SW 1271 (cell line): ENCODE results near the gene NDE1.
"Not testable (repeated sequence)": the region's sequence is repeated elsewhere in the genome, so short reads cannot be mapped to it uniquely, and the experiment has no call there.

Experiments used
- DNase-seq, 2 experiments: peaks; one replicate each; lab custom pipeline; 2025; lab: John Stamatoyannopoulos, UW

Gene NDE1

DNA sequence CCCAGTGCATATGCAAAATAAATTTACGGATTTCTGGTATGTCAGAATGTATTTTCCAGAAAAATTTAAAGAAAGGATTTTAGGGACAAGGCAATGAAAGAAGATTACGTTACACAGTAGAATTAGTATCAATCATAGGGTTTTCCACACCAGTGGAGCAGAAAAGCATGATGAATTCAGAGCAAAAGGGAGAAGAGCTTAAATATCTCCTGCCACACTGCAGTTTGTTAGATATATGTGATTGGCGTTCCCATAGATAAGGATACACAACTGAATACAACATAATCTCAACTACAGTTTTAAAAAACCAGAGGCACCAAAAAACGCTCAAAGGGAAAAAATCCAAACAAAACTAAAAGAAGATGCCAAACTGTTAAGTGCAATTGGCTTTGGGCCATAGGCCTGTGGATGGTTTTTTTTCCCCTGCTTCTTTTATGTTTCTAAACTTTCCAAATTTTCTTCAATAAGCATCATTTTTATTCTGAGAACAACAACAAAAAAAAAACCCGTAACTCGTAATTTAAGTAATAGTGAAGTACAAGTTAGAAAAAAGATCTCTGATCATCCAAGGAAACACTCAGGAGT, 29.3 kb upstream of the NDE1 start:
- DNase-seq, result no peak

DNA sequence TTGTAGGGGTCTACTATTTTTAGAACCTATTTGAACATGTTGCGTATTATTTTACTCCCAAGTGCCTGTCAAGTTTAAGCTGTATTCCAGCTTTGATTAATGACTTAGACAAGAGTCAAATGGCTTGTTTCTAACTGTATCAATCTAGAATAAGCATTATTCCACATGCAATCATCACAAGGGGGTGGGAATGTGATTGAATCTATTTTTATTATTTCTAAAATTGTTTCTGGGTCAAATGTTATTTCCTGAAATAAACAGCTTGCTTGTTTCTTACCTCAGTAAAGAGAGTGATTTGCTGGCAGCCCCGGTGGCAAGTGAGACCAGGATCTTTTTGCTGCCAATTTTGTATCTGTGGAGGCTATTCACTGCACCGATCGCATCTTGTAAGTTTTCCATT, 28.6 kb upstream of the NDE1 start:
- DNase-seq, result no peak

DNA sequence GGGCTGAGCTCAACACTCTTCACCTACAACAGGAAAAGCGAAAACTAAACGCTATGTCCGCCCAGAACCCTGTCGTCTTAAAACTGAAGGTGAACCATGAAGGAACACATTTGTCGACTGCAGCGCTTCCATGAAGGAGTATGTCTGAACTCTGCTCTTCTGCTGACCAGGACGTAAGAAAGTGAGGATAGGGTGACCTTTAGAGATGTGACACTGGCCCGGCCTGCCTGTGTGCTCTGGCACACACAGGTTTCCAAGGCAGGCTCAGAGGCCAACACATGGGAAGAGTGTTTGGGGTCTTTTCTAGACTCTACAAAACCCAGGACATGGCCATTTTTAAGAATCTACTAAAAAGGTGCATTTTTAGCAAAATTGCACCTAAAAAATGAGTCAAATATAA, 28.2 kb upstream of the NDE1 start:
- no peak for DNase-seq

DNA sequence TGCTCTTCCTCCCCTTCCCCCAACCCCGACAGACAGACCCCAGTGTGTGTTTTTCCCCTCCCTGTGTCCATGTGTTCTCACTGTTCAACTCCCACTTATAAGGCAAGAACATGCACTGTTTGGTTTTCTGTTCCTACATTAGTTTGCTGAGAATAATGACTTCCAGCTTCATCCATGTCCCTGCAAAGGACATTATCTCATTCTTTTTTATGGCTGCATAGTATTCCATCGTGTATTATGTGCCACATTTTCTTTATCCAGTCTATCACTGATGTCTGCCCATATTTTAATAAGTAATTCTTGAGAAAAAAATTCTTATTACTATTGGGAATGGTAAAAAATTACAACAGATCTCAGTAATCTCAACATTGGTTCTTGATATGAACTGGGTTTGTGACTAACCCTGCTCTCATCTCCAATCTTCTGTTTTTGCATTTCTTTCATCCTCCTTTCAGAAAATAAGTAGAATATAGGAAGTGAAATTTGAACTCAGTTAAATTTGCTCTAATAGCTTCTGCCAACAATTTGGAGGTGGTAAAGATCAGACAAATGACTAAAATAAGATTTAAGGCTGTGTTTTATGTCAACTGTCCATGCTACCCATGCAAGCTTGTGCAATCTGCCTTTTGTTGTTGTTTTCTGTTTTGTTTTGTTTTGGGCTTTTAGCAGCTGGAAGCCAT, 18.2 kb upstream of the NDE1 start:
- DNase-seq, result no peak

DNA sequence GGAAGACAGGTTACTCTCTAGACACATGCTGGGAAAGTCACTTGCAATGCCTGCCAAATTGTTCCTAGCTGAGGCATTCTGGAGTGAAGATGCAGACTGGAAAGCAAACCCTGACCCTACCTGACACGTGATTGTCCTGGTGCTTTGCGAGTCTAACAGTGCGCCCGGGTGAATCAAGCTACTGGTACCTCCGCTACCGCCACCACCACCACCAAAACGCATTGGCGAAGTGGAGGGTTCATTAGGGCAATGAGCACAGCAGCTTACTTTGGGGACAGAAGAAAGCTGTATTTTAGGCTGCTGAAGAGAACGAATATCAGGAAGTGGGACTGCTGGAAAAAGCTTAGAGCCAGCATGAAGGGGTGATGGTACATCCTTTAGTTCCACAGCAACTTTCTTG, 14.1 kb upstream of the NDE1 start:
- no peak for DNase-seq

DNA sequence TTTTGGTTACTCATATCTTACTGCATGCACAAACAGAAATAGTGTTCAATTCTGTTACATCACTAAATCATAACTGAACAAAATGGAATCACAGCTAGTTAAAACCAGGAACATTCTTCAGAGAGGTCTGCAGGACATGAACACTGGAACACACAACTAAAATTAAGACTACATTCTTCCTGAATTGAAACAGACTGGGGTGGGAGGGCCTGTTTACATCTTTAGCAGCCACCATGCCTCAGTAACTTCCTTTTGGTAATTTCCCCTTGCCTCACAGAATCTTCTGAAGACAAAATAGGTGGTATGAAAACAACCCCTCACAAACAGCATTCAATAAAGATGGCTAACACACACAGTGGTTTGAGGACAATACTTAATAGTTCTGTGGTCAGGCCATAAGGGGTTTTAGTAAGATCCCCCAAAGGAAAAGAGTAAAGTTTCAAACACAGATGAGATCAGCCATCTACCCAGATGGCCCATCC, 13.6 kb upstream of the NDE1 start:
- no peak for DNase-seq

DNA sequence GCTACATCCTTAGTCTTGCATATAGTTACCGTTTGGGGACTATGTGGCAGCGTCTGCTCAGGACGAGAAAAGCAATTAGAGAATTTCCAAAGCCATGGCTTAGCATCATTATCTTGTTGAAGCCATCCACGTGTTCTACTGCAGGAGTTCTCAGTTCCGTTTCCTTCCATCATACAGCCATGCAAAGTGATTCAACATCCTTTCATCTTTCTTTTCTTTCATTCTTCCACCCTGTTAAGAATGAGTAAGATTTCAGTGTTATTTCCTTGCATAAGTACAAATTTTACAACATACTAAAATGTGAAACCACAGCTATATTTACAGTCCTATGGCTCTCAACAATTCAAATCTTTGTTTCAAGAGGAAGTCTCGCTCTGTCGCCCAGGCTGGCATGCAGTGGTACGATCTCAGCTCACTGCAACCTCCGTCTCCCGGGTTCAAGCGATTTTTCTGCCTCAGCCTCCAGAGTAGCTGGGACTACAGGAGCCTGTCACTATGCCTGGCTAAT, 10.9 kb upstream of the NDE1 start:
- DNase-seq, result no peak

DNA sequence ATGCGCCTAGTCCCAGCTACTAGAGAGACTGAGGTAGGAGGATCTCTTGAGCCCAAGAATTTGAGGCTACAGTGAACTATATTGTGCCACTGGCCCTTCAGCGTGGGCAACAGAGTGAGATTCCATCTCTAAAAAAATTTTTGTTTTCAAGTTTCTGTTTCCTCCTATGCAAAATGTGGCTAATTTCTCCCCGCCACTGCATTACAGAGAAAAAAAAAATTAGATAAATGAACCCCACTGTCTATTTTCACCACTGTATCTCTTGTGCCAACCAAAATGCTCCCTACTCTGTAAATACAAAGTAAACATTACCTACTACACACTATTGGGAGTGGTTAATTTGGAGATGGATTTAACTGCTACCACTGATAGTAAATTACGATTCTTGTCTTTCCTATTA, 9.1 kb upstream of the NDE1 start:
- no peak for DNase-seq

DNA sequence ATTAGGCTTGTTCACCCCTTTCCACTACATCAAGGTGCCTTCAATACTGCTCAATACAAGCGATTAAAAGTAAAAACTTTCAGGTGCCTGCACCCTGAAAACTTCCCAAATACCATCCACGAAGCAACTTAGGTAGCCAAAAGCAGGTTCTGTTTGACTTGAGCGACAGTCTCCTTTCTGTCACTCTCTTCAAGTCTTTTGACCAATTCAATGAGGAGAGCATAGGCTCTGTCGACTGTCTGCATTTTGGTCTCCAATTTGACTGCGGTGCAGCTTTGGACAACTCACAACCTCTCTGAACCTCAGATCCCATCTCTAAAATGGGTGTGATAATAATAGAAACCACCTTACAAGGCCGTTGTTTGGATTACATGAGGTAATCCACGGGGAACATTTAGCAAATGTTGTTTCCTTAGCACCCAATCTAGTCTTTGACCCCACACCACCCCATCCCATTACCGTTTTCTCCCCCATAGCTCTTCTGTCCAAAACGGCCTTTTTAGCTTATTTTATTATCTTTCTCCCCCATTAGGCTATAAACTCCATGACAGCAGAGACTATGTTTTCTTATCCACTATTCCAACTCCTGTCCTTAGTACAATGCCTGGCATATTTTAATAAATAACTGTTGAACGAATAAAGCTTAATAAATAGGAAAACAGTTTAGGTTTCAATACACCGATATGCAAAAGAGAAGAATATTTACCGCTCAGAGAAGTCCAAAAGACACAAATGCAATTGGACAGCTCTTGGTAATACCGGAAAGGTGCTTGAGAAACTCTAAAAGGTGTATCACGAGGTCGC, 8.1 kb upstream of the NDE1 start:
- no peak for DNase-seq

DNA sequence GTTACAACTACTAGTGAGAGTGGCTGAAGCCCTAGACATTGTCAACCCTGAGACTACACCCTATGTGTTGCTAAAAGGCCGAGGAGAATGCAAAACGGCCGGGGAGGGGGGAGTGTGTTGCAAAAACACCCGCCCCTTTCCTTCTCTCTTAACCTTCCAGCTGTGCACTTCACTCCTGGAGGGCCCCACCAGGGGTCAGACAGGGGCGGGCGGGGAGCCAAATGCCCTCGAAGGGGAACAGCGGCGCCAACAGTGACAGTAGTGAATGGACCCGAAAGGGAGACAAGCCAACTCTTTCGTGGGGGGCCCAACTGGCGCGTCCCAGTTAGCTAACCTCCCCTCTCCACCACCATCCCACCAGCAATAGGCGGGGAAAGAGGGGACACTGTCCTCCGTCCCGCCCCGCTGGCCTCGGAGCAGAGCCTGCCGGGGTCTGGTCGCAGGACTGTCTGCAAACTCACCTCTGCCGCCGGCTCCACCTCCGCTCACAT, 7.4 kb upstream of the NDE1 start:
- peak; percentile 40 to 66 for DNase-seq

DNA sequence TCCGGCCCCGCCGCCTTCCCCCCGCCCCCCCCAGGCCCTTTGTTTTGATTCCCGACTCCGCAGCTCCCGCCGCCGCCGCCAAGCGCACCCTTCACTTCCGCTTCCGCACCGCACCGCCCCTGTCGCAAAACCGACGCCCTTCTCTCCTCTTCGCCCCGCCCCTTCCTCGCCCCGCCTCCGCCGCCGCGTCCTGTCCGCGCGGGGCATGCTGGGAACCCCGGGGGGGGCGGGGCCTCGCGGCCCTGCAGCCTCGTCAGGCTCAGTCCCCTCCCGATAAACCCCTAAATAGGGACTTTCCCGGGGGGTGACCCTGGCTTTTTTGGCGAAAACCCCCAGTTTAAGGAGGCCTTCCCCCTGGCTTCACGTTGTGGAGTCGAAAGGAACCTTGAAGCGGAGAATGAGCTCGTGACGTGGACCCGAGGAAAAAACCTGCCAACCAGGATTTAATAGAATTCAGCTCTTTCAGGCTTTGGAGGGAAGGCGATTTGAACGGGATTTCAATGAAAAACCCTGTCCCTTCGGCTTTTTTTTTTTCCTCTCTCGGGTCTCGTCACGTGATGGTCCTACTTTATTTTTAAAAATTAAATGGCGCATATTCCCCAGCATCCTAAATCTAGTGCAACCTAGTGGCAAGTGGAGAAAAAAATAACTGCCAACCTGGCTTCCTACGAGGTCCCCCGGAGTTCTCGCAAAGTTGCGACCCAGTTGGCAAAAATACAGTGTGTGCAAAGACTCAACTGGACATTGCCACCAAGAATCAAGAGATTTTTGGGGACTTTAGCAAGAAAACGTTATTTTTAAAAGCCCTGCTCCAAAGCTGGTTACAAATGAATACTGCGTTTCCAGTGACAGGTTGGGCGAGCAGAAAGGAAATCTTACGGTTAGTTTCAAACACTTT, 6.7 kb upstream of the NDE1 start, which contains the start of gene MARF1:
MARF1 (minus strand) TSS at position 107 of the 898 bp plus-strand sequence. CDS start 3,921 bp downstream, outside the sequence.
- peak; percentile 78 to 85 for DNase-seq

DNA sequence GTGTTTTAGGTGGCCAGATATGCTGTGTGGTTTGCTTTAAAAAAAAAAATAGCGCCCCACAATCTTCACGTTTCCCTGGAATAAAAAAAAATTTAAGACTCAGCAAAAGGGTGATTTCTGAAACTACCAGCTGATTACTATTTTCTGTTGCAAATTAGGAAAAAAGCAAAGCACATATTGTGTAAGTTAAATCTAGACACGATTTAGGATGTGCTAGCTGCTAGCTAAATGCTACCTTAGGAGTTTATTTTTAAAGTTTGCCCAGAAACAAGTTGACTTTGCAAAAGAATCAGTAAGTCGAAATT, 6.1 kb upstream of the NDE1 start:
- no peak for DNase-seq

DNA sequence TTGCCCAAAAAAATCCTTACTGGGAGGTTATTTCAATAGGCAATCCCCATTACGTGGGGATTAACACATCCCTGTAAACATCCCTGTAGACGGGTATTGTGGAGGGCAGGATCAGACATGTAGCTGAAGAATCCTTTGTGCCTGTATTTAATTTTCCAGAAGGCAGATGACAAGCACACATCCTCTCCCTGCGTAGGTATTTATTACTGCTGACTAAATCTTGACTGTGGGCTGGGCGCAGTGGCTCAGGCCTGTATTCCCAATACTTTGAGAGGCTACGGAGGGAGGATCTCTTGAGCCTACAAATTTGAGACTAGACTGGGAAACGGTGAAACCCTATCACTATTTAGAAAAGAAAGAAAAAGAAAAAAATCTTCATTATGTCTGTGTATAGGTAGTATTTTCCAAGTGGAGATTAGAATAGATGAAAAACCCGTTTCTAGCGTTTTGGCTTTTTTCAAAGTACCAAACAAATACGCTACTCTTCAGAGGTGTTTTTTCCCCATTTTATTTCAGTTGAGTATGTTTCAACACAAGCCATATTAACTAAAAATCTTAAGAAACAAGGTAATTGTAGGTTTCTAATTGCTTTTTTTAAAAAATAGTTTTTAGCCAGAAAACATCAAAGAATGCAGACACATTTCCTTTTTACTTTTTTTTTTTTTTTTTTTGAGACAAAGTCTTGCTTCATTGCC, 5.6 kb upstream of the NDE1 start:
- no peak for DNase-seq

DNA sequence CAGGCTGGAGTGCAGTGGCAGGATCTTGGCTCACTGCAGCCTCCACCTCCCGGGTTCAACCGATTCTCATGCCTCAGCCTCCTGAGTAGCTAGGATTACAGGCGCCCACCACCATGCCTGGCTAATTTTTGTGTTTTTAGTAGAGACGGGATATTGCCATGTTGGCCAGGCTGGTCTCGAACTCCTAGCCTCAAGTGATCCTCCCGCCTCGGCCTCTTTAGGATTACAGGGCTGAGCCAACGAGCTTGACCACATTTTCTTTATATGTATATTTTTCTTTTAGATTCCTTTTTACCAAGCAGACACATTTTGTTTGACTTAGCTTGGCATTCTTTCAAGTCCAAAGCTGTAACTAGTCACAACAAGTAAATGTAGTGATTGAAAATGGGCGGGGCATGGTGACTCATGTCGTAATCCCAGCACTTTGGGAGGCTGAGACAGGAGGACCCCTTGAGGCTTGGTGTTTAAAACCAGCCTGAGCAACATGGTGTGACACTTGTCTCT, 5.0 kb upstream of the NDE1 start:
- peak; percentile 14 to 16 for DNase-seq

DNA sequence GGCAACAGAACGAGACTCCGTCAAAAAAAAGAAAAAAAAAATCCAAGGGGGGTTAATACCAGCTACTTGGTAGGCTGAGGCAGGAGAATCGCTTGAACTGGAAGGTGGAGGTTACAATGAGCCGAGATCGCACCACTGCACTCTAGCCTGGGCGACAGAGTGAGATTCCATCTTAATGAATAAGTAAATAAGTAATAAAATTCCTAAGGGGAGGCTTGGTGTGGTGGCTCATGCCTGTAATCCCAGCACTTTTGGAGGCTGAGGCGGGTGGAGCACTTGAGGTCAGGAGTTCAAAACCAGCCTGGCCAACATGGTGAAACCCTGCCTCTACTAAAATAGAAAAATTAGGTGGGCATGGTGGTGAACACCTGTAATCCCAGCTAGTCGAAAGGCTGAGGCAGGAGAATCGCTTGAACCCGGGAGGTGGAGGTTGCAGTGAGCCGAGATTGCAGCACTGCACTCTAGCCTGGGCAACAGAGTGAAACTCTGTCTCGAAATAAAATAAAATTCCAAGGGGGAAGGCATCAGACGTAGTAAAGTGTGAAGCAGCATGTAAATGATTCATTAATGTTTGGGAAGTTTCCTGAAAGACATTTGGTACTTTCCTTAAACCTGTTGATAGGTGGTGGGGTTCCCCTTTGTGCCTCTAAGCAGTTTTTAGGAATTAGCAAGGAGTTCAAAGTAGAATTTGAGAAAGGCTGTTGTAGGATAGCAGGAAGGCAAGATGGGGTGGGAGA, 3.3 kb upstream of the NDE1 start:
- DNase-seq, result not testable (repeated sequence)

DNA sequence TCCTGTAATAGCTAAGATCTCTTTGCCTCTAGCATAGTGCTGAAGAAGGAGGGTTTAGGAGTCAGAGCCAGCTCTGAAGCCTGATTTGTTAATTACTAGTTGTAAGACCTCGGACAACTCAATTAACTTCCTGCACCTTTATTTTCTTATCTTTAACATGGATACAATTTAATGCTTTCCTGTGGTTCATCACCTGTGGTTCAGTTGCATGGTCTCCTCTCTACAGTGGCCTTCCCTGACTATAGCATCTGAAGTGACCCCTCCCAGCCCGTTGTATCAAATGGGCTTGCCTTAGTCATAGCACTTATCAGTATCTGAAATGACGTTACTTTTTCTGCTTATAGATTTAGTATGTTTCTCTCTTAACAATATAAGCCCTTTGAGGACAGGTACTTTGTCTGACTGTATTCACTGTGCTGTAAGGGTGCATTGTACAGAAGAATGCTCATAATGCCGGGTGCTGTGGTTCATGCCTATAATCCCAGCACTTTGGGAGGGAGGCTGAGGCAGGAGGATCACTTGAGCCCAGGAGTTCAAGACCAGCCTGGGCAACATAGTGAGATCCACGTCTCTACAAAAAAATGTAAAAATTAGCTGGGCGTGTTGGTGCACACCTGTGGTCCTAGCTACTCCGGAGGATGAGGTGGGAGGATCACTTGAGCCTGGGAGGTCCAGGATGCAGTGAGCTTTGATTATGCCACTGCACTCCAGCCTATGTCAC, 2.6 kb upstream of the NDE1 start:
- DNase-seq, result no peak

DNA sequence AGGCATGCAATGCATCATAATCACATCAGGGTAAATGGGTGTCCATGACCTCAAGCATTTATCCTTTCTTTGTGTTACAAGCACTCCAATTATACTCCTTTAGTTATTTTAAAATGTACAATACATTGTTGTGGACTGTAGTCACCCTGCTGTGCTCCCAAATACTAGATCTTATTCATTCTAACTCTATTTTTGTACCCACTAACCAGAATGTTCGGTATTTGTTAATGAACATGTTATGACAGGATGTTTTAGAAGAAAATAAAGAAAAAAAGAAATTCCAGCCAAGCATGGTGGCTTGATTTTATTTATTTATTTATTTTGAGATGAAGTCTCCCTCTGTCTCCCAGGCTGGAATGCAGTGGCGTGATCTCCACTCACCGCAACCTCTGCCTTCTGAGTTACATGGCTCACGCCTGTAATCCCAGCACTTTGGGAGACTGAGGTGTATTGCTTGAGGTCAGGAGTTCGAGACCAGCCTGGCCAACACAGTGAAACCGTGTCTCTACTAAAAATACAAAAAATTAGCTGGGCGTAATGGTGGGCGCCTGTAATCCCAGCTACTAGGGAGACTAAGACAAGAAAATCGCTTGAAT, 1.8 kb upstream of the NDE1 start:
- DNase-seq, result no peak

DNA sequence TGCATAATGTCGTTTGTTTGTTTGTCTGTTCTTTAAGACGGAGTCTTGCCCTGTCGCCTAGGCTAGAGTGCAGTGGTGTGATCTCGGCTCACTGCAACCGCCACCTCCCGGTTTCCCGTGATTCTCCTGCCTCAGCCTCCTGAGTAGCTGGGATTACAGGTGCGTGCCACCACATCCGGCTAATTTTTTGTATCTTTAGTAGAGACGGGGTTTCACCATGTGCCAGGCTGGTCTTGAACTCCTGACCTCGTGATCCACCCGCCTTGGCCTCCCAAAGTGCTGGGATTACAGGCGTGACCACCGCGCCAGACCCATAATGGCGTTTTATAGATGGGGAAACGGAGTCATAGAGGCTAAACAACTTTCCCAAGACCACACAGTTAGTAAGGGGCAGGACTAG, 734 bp upstream of the NDE1 start:
- DNase-seq, result not testable (repeated sequence)

DNA sequence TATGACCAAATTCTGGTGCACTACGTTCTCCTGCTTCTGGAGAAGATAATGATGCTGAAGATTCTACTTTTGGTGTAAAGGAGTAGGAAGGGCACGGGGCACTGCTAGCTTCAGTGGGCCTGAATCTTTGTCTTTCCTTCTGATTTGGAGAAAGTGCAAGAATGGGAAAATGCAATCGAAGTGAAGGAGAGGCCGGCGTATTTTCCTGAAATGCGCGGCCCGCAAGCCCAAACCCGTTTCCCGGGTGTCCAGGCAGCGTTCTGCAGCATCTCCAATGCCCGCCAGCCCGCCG, 372 bp upstream of the NDE1 start:
- no peak for DNase-seq
